ENCODE measurements around the gene MEIS1.

MEIS1 gene

DNA sequence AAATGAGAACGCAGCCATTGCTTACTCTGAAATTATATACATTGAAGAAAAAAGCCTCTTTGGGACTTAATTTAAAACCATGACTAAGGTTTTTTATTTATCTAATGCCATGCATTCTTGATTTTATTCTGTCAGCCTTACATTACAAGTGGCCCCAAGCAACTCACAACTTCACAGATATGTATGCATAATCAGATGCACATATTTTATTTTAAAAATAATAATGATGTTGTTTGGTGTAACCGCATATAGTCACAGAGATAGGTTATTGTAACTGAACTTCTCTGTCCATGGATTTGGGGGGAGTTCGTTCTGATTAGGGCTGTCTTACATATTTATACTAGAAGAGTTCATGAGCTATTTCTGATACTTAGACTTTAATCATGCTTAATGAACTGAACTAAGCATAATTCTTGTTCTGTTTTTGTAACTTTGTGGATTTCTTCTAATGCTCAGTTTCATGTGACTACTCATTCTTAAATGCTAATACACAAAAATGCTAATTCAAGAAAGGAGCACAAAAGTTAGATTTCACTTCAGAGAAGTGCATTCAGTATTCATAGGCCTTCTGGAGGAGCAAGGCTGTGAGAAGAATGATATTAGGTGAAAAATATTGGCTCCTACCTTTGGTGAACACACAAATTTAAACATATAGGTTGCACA is 26.2 kb downstream of the MEIS1 start:
- TF ChIP-seq, protein P1, sequence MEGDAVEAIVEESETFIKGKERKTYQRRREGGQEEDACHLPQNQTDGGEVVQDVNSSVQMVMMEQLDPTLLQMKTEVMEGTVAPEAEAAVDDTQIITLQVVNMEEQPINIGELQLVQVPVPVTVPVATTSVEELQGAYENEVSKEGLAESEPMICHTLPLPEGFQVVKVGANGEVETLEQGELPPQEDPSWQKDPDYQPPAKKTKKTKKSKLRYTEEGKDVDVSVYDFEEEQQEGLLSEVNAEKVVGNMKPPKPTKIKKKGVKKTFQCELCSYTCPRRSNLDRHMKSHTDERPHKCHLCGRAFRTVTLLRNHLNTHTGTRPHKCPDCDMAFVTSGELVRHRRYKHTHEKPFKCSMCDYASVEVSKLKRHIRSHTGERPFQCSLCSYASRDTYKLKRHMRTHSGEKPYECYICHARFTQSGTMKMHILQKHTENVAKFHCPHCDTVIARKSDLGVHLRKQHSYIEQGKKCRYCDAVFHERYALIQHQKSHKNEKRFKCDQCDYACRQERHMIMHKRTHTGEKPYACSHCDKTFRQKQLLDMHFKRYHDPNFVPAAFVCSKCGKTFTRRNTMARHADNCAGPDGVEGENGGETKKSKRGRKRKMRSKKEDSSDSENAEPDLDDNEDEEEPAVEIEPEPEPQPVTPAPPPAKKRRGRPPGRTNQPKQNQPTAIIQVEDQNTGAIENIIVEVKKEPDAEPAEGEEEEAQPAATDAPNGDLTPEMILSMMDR (IDR thresholded peaks at IDR 0.05) = no peak

DNA sequence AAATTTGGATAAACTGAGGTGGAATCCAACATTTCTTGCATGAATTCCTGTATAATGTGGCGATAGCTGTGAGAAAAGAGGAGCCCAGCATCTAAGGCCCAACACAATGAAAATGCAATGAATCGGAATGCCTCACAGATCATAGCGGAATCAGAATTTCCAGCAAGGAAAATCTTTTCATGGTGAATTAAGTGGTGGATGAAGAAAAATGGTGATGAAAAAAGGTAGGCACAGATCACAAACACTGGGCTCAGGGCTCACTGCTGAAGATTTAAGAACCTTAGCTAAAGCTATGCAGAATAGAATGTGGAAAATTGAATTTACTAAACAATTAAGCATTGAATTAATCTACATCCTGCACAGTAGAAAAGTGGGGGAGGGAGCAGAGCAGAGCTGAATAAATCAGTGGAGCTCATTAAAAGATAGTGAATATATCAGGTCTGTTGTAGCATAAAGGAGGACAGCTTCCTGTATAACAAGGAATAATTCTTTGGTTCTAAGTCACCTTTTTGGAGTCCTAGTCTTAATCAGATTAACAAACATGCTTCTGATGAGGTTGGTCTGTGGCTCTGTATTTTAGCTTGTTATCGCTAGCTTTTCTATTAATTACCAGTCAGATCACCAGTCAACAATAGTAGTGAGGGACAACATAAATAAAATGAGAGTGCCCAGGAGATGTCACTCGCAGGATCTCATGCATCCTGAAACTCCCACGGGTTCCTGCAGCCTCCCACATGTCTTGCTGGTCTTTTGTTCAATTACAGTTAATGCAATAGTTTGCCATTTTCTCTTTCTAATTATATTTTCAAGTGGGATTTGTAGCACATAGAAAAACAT is 27.0 kb downstream of the MEIS1 start:
- TF ChIP-seq, protein P1 (IDR thresholded peaks at IDR 0.05) = no peak

DNA sequence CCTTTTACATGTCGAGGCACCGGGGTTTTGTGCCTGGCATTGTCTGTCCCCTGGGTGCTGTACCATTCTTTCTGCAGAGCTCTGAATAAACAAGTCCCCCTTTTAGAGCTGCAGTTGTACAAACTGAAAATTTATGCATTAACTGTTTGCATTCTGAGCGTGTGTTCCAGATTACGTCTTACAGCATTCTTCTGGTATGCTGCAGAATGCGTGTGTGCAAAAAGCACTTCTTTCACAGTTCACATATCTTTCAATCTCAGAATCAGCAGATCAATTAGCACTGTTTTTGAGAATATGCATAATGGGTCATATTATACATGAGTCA is 27.5 kb downstream of the MEIS1 start:
- TF ChIP-seq, protein P1 (IDR thresholded peaks at IDR 0.05) = no peak

DNA sequence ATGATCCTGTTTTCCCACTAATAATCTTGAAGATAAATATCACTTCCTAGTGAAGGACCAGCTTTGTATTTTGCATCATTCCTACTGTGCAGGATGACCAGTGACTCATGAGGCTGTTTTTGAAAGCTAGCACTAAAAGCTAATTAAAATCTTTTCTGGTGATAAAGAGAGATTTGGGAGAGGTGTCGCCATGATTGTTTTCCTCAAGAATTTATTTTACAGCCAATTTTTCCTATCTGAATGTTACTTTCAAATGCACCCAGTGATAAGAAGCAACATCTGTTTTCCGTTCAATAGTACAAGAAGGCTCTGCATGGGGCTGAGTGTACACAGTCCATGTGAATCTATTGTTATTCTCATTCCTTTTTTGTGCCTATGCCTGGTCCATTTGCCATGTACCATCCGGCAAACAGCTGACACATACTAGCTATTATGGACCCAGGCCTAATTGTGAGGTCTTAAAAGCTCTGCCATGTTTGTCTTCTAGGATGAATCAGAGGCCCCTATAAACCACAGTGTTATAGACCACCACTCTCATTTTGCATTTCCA is 28.4 kb downstream of the MEIS1 start:
- TF ChIP-seq, protein P1 (IDR thresholded peaks at IDR 0.05) = no peak

DNA sequence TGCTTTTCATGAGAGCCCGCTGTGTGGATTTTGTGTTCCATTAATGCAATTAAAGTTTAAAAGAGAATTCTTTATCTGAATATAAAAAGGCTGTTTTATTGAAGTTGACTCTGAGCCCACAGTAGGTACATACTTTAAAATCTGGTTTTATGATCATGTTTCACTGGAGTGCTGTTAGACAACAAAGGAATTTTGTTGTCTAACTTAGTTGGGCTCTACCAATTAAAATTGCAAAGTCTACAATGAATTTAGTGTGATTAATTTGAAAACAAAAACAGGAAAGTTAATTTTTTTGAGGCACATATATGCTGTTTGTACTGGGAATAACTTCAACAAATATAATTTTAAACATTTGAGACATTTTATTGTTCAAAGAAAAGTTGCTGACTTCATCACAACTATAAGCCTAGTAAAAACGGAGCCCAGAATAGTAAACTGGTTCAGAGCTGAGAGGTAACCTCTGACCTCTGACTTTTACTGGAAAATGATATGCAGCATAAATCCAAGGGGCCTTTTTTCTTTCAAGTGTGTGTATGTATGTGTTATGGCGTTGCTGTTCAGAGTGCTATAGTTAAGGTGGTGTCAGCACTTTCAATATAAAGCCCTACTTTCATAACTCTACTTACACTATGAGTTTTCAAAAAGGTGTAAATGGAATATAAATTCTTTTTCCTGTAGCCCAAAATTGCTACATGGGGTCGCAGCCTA is 30.2 kb downstream of the MEIS1 start:
- TF ChIP-seq, protein P1 (IDR thresholded peaks at IDR 0.05) = no peak

DNA sequence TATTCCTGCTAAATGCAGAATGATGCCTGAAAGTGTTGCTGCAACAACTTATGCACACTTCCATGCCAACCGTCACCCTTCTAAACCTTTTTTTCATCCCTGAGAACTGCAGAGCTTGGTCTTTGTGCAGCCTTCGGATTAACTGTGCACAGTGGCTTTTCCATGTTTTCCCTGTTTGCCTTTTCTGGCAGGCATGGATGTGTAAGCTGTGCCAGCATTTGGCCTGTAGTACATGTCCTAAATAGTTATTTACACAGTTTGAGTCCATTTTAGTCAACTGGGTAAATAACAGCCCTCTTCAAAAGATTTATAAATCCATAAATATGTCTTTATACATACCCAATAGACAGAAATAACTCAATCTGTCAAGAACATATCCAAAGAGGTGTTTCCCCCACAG is 31.5 kb downstream of the MEIS1 start:
- TF ChIP-seq, protein P1 (IDR thresholded peaks at IDR 0.05) = no peak

DNA sequence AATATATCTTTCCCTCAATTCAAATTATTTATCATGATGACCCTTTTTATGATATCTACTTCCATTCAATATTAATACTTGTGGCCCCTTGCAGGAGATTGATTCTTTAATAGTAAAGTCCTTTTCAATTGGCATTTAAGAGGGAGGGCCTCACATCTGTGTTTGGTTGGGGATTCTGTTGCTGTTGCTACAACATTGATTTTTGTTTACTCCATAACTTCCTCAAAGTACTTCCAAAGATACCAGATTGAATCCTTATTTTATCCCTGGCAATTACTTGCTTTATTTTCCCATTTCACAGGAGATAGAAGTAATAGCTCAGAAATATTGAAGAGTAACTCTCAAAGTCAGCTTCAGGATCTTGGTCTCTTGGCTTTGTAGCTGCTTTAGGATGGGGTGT is 32.8 kb downstream of the MEIS1 start:
- TF ChIP-seq, protein P1 (IDR thresholded peaks at IDR 0.05) = no peak

Measured in LNCAP (cell line).